Stimulated activated CD4-positive, alpha-beta T cell treated with anti-CD3 and anti-CD28 coated beads, Interleukin-1b, Interleukin-23, amount 100 ng/mL, for 1 hour (primary cell): ENCODE results near the gene BPIFB3.

Experiments used
- DNase-seq, 2 donors: peaks; one replicate each; pipeline ENCODE4 v3.0.0-alpha.2; 2020; ENCODE audit warnings: low read depth in 2 of 2

Gene BPIFB3

GRCh38 chr20:33015700-33016580, 37.8 kb upstream of the BPIFB3 start:
- DNase-seq: no peak

- DNase-seq: no peak
Observed at GRCh38 chr20:33016581-33017109, 37.1 kb upstream of the BPIFB3 start.

GRCh38 chr20:33017542-33017941, 36.2 kb upstream of the BPIFB3 start:
- no peak for DNase-seq

- DNase-seq: no peak
Observed at GRCh38 chr20:33018169-33018931, 35.4 kb upstream of the BPIFB3 start.

DNA sequence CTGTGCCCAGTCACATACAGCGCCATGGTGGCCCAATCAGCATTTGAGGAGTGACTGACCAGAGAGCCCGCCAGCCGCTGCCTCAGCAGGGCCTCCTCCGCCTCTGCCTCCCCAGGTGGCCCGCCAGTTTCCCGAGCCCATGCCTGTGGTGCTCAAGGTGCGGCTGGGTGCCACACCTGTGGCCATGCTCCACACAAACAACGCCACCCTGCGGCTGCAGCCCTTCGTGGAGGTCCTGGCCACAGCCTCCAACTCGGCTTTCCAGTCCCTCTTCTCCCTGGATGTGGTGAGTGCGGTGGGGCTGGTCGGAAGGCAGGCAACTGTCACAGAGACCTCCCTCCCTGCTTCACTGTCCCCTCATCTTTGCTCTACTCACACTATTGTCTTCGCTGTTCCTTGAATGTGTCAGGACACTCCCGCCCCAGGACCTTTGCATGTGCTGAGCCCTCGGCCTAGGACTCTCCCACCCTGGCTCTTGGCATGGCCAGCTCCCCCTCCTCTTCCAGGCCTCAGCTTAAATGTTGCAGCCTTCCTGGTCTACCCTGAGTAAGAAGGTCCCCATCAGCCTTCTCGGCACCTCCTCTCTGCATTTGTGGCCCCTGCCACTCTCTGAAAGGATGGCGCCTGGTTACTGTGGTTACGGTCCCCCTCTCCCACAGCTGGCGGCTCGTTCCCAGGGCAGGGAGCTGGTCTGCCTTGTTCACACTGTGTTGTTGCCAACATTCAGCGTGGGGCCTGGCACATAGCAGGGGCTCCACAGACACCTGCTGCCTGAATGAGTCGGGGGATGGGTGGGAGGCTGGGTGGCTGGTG, 34.0 kb upstream of the BPIFB3 start:
- DNase-seq: no peak

GRCh38 chr20:33020278-33021161, 33.2 kb upstream of the BPIFB3 start:
- DNase-seq: no peak

GRCh38 chr20:33021879-33022278, 31.8 kb upstream of the BPIFB3 start:
- no peak for DNase-seq

DNA sequence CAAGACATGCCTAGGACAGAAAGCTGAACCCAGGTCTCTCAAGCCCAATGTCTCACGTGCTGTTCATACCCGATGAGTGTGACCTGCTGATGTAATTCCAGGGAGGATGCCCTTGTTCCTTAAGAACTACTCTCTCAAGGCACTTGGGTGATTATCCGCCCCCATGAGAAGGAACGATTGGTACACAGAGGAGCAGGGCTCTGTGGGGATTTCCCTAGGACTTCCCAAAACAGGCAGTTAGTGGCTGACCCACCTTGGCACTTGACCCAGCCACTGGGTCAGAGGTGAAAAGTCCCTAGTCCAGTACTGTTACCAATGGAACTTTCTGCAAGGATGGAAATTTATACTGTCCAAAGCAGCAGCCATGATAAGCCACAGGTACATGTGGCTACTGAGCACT, 31.4 kb upstream of the BPIFB3 start:
- DNase-seq: no peak

GRCh38 chr20:33022694-33023438, 30.8 kb upstream of the BPIFB3 start:
- no peak for DNase-seq

DNA sequence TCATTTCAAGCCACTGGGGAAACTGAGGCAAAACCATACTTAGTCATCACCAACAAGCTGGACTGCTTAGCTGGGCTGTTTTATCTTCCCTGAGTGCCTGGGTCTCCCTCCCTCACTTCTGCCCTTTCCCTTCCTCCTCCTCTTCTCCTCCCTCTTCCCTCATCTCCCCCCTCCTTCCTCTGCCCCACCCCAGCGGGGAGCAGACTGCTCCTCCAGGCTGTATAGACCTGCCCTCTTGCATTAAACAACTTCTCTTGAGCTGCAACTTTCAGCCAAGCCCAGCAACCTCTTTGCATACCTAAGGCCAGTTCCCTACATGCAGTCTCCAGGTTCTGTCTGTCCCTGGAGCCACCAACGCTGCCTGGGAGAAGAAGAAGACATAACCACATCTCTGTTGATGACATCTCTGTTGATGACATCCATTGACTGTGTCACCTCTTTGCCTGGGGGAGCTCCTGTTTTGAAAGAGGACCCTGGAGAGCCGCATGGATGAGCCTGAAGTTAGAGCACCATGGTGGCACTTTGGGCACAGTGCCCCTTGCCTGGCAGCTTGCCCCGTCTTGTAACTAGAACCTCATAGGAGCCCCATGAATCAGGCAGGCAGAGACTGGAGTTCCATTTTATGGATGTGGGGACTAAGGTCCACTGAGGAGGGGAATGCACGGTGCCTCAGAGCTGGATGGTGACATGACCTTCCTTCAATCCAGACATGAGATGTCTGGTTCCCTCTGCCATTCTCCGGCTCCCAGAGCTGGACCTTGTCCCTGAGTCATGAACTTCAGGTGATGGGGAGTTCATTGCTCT, 30.1 kb upstream of the BPIFB3 start:
- no peak for DNase-seq

GRCh38 chr20:33024243-33024560, 29.5 kb upstream of the BPIFB3 start:
- no peak for DNase-seq

DNA sequence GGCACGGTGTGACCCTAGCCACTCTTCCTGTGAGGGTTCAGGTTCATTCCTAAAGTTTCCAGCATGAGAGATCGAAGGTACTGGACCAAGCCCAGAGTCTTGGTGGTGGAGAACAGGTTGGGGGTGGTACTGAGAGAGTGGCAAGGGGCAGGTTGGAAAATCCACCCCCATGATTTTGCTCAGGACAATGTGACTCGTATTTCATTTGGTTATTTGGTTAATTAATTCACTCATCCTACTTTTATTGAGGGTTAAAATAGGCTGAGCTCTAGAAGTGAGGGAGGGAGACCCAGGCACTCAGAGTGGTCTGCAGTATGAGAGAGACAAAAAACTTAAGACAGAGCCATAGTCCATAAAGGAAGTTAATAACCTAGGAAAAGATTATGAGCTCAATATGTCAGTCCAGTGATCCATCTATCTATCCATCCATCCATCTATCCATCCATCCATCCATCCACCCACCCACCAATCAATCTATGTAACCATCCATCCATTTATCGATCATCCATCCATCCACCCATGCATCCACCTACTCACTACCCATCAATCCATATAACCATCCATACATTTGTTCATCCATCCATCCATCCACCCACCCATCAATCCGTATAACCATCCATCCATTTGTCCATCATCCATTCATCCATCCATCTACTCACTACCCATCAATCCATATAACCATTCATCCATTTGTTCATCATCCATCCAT, 28.9 kb upstream of the BPIFB3 start:
- DNase-seq: no peak

- DNase-seq: no peak
Observed at GRCh38 chr20:33025318-33025876, 28.3 kb upstream of the BPIFB3 start.

DNA sequence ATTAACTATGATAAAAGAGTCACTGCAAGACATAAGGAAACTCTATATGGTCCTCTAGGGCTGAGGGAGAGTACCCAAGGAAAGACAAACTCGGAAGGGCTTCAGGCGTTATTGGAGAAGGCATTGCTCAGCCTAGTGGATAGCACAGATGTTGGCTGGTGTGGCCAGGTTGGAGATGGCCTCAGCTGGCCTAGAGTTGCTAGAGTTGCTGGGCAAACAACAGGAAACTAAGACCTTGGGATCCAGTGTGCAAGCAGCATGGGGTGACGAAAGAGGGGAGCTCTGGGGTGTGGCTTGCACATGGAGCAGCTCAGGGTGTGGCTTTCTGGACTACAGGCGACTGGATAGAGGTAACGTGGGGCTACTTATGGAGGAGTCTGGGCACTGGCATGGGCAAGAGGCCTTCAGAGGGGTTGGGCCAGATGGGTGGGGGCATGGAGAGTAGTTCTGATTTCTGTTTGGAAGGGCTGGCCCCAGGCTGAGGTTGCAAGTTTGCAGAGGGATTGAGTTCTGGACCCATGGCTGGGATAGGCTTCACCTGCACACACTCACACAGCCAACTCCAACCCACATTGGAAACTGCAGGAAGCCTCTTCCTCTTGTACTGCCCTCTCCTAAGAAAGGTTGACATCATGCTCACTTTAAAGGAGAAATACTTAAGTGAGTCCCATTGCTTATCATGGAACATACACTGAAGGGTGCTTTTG, 27.5 kb upstream of the BPIFB3 start:
- DNase-seq: no peak

DNA sequence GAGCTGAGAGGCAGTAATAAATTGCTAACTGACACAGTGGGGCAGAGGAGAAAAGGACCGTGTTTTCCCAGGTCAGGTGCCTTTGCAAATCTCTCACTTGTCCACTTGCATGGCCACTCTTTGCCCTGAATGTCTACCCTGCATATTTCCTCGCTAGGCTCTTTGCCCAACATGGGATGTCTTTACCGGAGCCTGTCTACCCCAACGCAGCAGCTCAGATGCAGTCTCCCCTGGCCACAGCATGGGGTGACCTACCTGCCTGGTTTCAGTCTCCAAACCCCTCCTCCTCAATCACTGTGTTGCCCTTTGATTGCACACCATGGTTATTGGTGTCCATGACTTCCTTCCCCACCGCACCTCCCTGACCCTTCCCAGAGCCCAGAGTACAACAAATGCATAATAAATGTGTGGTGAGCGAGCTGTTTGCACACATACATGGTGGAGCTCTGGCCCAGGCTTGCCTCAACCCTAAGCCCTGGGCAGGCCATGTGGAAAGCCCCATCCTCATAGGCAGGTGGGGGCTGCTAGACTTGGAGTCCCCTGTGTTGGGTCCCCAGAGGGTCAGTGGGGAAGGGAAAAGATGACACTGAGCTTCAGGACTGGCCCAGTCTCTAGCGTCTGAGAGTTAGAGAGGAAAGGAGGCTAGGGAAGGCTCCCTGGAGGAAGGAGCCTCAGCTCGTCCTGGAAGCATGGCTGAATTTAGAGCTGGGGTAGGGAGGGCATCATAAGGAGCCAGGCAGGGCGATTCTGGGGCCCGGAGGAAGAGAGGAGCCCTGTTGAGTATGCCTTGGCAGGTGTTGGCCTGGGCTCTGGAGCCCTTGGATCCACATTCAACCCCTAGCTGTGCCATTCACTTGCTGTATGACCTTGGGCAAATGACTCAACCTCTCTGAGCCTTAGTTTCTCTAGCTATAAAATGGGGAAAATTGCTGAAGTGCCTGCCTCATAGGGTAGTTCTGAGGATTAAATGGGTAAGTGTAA, 26.6 kb upstream of the BPIFB3 start:
- no peak for DNase-seq
